CD4-positive, alpha-beta T cell (primary cell): ENCODE results near the gene PPP2R2C. TPM values are rescaled to one million over a fixed set of nuclear protein-coding genes. Genes with fewer than 3 reads are reported as not detected.

ENCODE experiments used
- ATAC-seq: fragments of 200-7000 bp; cut with Tn5 transposase; one replicate; pipeline ENCODE4 v1.10.0; 2022; ENCODE audit warnings: mild to moderate bottlenecking; ENCODE audit not compliant: poor library complexity
- CTCF ChIA-PET: fragments of 350-600 bp; sonication (Branson Sonifier 250); formaldehyde crosslinking; loops from one replicate; lab custom pipeline; 2021; ENCODE audit warnings: antibody characterized with exemption, inconsistent platforms; lab: Charles Lee
- POLR2A ChIA-PET: fragments of 350-600 bp; sonication (Branson Sonifier 250); formaldehyde crosslinking; loops from one replicate; lab custom pipeline; 2021; ENCODE audit warnings: antibody characterized with exemption, inconsistent platforms; lab: Charles Lee
- DNase-seq, 14 experiments: peaks; one replicate each; pipeline ENCODE4 v3.0.0-alpha.2; 2013 to 2020; ENCODE audit warnings: mixed read lengths in 2 of 14
- H3K27ac ChIP-seq, 2 donors: one replicate each; pipeline versions ENCODE4 v1.5.1 to v1.7.0; 2013; ENCODE audit warnings: low read length in 2 of 2, low read depth in 1 of 2, mild to moderate bottlenecking in 1 of 2
- H3K27me3 ChIP-seq, 2 experiments: 1 replicate in 1 of 2; 2 replicates in 1 of 2; pipeline versions ENCODE4 v1.6.1 to v1.7.0; 2013; ENCODE audit warnings: low read length in 2 of 2, control low read depth in 1 of 2, mild to moderate bottlenecking in 1 of 2, moderate library complexity in 1 of 2; ENCODE audit not compliant: insufficient read depth in 2 of 2, control insufficient read depth in 1 of 2
- H3K36me3 ChIP-seq: one replicate; pipeline ENCODE4 v1.6.1; 2013; ENCODE audit warnings: low read length, control low read depth; ENCODE audit not compliant: insufficient read depth
- H3K4me1 ChIP-seq: one replicate; pipeline ENCODE4 v1.6.1; 2013; ENCODE audit warnings: low read length, control low read depth; ENCODE audit not compliant: insufficient read depth
- H3K4me3 ChIP-seq: one replicate; pipeline ENCODE4 v1.5.1; 2013; ENCODE audit warnings: mild to moderate bottlenecking, low read length, moderate library complexity
- H3K9me3 ChIP-seq, 2 experiments: 1 replicate in 1 of 2; 2 replicates in 1 of 2; pipeline versions ENCODE4 v1.6.1 to v1.7.0; 2013; ENCODE audit warnings: low read length in 2 of 2, mild to moderate bottlenecking in 2 of 2, control low read depth in 1 of 2, moderate library complexity in 1 of 2; ENCODE audit not compliant: control insufficient read depth in 1 of 2, insufficient read depth in 1 of 2
- H3K27ac Mint-ChIP-seq: one replicate; pipeline ENCODE4 v1.8.0; 2020; ENCODE audit warnings: mixed read lengths
- H3K27me3 Mint-ChIP-seq: one replicate; pipeline ENCODE4 v1.8.0; 2021; ENCODE audit warnings: mixed read lengths
- H3K36me3 Mint-ChIP-seq: one replicate; pipeline ENCODE4 v1.8.0; 2021; ENCODE audit warnings: low read depth, mixed read lengths
- H3K4me1 Mint-ChIP-seq: one replicate; pipeline ENCODE4 v1.8.0; 2021; ENCODE audit warnings: low read depth, mixed read lengths
- H3K4me3 Mint-ChIP-seq: one replicate; pipeline ENCODE4 v1.8.0; 2020; ENCODE audit warnings: mild to moderate bottlenecking, mixed read lengths
- H3K9me3 Mint-ChIP-seq: one replicate; pipeline ENCODE4 v1.8.0; 2020; ENCODE audit warnings: mixed read lengths
- CTCF ChIP-seq: fragments of 200-600 bp; IDR thresholded peaks from one replicate; pipeline ENCODE4 v1.8.0; 2022; ENCODE audit warnings: antibody characterized with exemption, mild to moderate bottlenecking
- intact Hi-C, 2 experiments: fragments of 100-400 bp; cut with DNase I in 1 of 2; cut with micrococcal nuclease in 1 of 2; formaldehyde crosslinking; loops; one replicate each; pipeline versions ENCODE4 v1.15.1 to v1.9.0; 2023 to 2025; cut with DNase I, micrococcal nuclease
- total RNA-seq, 174 experiments: library from RNA in 2 of 174; stranded (reverse) in 2 of 174; gene quantifications; one replicate each; pipeline ENCODE4 v1.2.3 and lab custom pipeline; 2021 to 2026

The PPP2R2C gene
- total RNA-seq, 2 experiments from 2014 or later = not detected

- H3K4me3 ChIP-seq = no peak overlapping the region
- H3K36me3 Mint-ChIP-seq = no peaks in the 10 kb centered on the region
- POLR2A ChIA-PET = no interaction called here
- H3K27ac Mint-ChIP-seq = no peak overlapping the region
- no peak for DNase-seq
- no peak overlapping the region for H3K4me3 Mint-ChIP-seq
- no peak for ATAC-seq
- no peak for TF ChIP-seq CTCF
- CTCF ChIA-PET = no interaction called here
- H3K4me1 Mint-ChIP-seq = no peaks in the 10 kb centered on the region
- H3K36me3 ChIP-seq = no peaks in the 10 kb centered on the region
- H3K27ac ChIP-seq = no peak overlapping the region
- H3K9me3 ChIP-seq = peaks cover 0 to 12% of the 10 kb centered on the region in 2 experiments
- peaks cover 2 to 3% of the 10 kb centered on the region in 2 experiments for H3K27me3 ChIP-seq
- no peaks in the 10 kb centered on the region for H3K4me1 ChIP-seq
- H3K27me3 Mint-ChIP-seq = peaks cover 29% of the 10 kb centered on the region
- H3K9me3 Mint-ChIP-seq = no peaks in the 10 kb centered on the region
- intact Hi-C loops = no loop called here
Observed at GRCh38 chr4:6446130-6446482, 26.3 kb downstream of the PPP2R2C start.

- peaks cover 0 to 18% of the 10 kb centered on the region in 2 experiments for H3K9me3 ChIP-seq
- ATAC-seq (no peak), DNase-seq (no peak)
- no peaks in the 10 kb centered on the region for H3K4me1 ChIP-seq
- no peaks in the 10 kb centered on the region for H3K9me3 Mint-ChIP-seq
- H3K36me3 Mint-ChIP-seq = no peaks in the 10 kb centered on the region
- no peaks in the 10 kb centered on the region for H3K4me1 Mint-ChIP-seq
- H3K27me3 ChIP-seq = peaks cover 2 to 3% of the 10 kb centered on the region in 2 experiments
- no peak overlapping the region for H3K4me3 ChIP-seq
- CTCF ChIA-PET = no interaction called here
- H3K36me3 ChIP-seq = no peaks in the 10 kb centered on the region
- no peak overlapping the region for H3K27ac Mint-ChIP-seq
- no peak overlapping the region for H3K27ac ChIP-seq
- POLR2A ChIA-PET = no interaction called here
- peaks cover 29% of the 10 kb centered on the region for H3K27me3 Mint-ChIP-seq
- no peak overlapping the region for H3K4me3 Mint-ChIP-seq
- intact Hi-C loops = no loop called here
- no peak for TF ChIP-seq CTCF
Observed at GRCh38 chr4:6445403-6446129, 26.8 kb downstream of the PPP2R2C start.

GRCh38 chr4:6444582-6444981 lies 27.8 kb downstream of the PPP2R2C start:
- Mint-ChIP-seq H3K4me3 (no peak overlapping the region), H3K36me3 (no peaks in the 10 kb centered on the region), H3K27me3 (peaks cover 24% of the 10 kb centered on the region), H3K9me3 (no peaks in the 10 kb centered on the region), H3K4me1 (no peaks in the 10 kb centered on the region), H3K27ac (no peak overlapping the region)
- H3K9me3 ChIP-seq = peaks cover 0 to 20% of the 10 kb centered on the region in 2 experiments
- H3K4me3 ChIP-seq = no peak overlapping the region
- intact Hi-C loops = no loop called here
- ChIA-PET POLR2A (no interaction called here), CTCF (no interaction called here)
- no peak for TF ChIP-seq CTCF
- ATAC-seq (no peak), DNase-seq (no peak)
- H3K27me3 ChIP-seq = peaks cover 2 to 3% of the 10 kb centered on the region in 2 experiments
- H3K4me1 ChIP-seq = no peaks in the 10 kb centered on the region
- no peaks in the 10 kb centered on the region for H3K36me3 ChIP-seq
- H3K27ac ChIP-seq = no peak overlapping the region
